GM18519 (cell line): ENCODE data around the gene RMDN2.
"Not testable (repeated sequence)": the region's sequence is repeated elsewhere in the genome, so short reads cannot be mapped to it uniquely, and the experiment has no call there.

Source experiments
- ATAC-seq: cut with Tn5 transposase; IDR thresholded peaks from one replicate; pipeline ENCODE4 v1.9.1; 2021; ENCODE audit warnings: mild to moderate bottlenecking, moderate library complexity; ENCODE audit not compliant: unreplicated experiment, low FRiP score

RMDN2 gene

DNA sequence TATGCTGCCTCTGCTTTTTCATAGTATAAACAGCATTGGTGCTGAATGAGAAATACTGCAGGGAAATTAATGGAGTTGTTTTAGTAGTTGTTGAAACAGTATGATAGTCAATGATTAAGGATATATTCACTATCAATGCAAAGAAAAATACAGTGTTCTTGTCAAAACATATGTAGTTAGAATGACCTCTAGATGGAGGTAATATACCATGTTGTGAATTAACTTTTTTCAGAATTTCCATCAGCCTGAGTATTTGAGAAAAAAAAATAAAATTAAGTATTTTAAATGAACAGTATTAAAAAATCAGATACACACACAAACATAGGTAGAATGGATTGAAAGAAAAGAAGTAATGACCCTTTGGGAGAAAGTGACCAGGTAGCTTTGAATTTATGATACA is 59.5 kb downstream of the RMDN2 start:
- no peak for ATAC-seq

DNA sequence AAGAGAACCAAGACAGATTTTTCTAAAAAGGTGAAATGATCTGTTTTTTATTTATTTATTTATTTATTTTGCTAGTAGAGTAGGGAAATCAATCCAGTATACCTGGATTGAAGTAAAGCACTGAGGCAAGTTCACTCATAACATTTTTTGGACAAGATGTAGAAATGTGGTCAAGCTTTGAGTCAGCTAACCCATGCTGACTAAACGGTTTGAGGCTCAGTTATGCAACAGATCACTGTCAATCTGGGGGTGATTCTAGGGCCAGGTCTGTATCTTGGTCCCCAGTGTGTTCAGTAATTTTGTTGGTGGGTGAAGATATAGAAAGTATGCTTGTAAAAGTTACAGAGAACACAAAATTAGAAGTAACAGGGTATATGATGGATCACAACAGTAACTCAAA is 60.2 kb downstream of the RMDN2 start:
- ATAC-seq, result no peak

DNA sequence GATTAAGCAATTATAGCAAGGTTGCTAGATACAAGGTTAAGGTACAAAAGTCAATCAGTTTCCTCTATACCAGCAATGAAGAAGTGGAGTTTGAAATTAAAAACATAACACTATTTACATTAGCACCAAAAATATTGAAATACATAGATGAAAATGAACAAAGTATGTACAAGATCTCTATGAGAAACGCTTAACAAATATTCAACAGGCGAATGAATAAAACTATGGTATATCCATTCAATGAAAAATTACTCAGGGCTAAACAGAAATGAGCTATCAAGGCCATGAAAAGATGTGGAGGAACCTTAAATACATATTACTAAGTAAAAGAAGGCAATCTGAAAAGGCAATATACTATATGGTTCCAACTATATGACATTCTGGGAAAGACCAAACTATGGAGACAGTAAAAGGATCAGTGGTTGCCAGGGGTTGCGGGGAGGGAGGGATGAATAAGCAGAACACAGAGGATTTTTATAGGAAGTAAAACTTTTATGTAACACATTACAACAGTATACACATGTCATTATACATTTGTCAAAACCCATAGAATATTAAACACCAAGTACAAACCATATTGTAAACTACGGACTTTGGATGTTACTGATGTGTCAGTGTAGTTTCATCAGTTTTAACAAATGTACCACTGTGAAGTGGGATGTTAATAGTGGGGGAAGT is 62.1 kb downstream of the RMDN2 start:
- ATAC-seq, result no peak

DNA sequence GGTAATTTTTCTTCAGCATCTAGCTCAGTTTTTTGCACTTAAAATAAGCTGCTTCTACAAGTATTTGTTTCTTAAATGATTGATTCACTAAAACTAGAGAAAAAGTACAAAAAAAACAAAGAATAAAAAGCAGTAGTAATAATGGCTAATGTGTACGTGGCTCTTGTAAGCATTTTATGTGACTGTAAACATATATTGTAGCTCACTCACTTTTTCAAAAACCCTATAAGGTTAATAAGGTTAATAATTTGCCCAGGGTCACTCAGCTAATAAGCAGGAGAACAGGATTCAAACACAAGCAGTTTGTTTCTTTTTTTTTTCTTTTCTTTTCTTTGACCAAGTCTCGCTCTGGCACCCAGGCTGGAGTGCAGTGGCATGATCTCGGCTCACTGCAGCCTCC is 67.5 kb downstream of the RMDN2 start:
- ATAC-seq, result no peak

DNA sequence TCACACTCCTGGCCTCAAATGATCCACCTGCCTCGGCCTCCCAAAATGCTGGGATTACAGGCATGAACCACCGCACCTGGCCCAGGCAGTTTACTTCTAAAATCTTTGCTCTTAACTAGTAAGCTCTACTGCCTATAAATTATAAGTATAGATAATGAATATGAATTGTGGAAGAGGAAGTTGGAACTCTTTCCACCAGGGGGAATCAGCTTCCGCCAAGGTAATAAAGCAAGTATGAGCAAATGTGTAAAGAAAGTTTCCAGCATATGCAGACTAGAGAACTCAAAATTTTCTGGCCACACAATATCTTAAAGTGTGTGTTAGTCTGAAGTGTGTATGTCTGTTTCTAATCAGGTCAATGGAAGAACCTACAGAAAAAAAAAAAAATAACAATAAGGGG is 68.1 kb downstream of the RMDN2 start:
- no peak for ATAC-seq

DNA sequence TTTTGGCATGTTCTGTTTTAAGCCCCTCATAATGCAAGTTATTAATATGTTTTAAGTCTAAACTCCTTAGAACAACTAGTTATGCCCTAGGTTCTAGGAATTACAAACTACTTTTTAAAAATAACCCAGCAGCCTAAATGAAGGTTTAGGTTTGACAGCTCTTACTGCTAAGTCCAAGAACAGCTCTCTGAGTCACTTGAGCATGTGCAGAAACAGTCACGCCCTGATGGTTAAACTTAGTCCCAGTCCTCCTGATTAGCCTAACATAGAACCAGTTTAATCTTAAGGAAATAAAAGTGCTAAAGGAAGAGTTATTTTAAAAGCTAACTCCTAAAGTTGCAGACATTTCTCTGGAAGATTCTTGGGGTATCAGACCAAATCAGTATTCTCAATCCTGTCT is 72.5 kb downstream of the RMDN2 start:
- no peak for ATAC-seq

DNA sequence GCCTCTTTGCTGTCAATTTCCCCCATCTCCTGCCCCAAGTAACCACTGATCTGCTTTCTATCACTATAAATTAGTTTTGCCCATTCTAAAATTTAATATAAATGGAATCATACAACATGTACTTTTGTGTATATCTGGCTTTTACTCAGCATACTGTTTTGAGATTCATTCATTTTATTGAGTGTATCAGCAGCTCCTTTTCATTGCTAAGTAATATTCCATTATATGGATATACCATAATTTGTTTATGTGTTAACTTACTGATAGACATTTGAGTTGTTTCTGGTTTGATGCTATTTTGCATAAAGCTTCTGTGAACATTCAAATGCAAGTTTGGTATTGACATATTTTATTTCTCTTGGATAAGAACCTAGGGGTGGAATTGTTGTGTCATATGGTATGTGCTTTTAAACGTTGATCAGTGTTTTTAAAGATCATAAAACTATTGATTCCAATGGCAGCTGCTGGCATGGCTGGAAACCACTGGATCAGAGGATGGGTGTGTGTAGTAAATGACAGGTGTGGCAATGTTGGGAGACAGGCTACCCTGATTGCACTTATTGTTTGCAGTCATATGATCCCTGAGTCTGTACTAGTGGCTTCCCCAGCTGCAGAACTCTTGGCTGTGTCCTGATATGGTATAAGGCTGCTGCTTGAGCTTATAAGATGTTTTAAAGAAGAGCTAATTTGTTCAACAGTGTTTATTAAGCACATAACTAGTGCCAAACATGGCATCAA is 75.6 kb downstream of the RMDN2 start:
- ATAC-seq, result no peak

DNA sequence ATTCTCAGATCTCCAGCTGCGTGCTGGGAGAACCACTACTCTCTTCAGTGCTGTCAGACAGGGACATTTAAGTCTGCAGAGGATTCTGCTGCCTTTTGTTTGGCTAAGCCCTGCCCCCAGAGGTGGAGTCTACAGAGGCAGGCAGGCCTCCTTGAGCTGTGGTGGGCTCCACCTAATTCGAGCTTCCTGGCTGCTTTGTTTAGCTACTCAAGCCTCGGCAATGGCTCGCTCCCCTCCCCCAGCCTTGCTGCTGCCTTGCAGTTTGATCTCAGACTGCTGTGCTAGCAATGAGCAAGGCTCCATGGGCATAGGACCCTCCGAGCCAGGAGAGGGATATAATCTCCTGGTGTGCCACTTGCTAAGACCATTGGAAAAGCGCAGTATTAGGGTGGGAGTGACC is 85.1 kb downstream of the RMDN2 start:
- ATAC-seq, result not testable (repeated sequence)

DNA sequence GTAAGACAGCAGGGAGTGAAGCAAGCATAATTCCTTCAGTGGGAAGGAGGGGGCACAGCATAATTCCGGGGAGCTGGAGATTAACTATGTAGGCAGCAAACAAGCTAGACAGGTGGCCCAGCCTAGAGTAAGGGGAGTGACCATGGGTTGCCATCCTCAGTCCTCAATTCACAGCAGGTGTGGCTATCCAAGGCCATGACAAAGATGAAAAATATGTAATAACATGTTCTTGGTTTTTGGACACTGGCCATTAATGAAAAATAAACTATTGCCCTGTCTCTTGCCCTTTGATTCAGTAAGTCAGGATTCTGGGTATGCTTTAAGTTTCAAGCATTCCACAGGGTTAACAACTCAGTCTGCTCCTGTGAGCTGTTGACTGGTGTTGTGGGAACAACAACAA is 85.9 kb downstream of the RMDN2 start:
- ATAC-seq, result no peak

DNA sequence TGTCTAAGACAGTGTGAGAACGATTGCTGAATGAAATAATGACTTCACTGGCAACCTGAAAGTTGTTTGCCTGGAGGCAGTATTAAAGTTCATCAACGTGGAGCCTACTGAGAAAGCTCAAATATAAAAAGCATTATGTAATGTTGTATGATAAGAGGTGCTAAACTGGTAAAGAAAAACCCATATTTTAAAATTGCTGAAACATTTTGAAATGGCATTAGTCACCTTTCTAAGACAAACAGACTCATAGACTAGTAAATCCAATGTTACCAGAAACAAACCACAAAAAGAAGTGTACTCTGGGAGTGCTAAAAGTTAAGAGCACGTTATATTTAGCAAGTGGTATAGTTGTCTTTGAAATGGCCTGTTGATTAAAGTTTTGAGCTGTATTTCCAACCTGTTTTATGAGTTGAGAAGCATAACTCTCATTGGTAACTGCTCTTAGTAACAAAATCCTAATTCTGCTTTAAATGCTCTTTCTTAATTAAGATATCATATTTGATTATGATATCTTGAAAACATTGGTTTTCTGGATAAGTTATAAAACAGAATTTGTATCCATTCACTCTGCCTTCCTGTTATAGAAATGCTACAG is 88.2 kb downstream of the RMDN2 start:
- ATAC-seq, result no peak

DNA sequence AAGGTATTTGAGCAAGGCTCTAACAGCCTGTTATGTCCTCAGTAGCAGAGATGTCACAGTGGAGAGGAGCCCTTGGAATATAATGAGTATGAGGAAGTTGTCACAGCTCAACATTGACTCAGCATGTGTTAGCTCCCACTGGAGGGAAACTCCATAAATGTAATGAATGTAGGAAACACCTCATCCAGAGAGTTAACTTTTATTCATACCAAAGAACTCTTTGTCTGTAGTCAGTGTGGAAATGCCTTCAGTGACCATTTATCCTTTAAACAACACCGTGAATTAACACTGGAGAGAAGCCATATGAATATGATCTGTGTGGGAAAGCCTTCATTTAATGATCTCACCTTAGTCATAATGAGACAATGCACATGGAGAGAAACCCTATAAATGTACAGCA is 91.1 kb downstream of the RMDN2 start:
- ATAC-seq, result no peak

DNA sequence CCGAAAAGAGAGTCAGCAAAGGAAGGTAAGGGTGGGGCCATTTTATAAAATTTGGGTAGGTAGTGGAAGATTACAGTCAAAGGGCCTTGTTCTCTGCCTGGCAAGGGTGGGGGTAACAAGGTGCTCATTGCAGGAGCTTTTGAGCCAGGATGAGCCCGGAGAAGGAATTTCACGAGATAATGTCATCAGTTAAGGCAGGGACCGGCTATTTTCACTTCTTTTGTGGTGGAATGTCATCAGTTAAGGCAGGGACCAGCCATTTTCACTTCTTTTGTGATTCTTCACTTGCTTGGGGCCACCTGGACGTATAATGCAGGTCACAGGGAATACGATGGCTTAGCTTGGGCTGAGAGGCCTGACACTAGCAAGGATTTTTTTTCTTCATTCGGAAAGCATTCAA is 92.7 kb downstream of the RMDN2 start:
- no peak for ATAC-seq

DNA sequence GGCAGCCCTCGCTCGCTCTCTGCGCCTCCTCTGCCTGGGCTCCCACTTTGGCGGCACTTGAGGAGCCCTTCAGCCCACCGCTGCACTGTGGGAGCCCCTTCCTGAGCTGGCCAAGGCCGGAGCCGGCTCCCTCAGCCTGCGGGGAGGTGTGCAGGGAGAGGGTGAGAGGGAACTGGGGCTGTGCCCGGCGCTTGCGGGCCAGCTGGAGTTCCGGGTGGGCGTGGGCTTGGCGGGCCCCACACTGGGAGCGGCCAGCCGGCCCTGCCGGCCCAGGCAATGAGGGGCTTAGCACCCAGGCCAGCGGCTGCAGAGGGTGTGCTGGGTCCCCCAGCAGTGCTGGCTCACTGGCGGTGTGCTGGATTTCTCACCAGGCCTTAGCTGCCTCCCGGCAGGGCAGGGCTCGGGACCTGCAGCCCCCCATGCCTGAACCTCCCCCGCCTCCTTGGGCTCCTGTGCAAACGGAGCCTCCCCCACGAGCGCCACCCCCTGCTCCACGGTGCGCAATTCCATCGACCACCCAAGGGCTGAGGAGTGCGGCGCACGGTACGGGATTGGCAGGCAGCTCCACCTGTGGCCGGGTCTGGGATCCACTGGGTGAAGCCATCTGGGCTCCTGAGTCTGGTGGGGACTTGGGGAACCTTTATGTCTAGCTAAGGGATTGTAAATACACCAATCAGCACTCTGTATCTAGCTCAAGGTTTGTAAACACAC is 95.4 kb downstream of the RMDN2 start:
- not testable (repeated sequence) for ATAC-seq

DNA sequence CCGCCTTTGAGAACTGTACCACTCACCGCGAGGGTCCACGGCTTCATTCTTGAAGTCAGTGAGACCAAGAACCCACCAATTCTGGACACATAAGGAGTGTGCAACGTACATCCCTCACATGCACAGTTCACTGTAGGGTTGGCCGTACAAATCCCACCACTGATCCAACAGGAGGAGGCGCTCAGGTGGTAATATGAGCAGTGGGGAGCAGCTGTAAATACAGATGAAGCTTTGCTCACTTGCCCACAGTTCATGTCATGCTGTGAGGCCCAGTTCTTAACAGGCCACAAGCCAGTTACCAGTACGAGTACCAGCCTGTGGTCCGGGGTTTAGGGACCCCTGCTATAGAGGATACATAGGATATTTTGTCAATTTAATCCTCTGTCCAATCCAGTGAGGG is 96.5 kb downstream of the RMDN2 start:
- no peak for ATAC-seq

DNA sequence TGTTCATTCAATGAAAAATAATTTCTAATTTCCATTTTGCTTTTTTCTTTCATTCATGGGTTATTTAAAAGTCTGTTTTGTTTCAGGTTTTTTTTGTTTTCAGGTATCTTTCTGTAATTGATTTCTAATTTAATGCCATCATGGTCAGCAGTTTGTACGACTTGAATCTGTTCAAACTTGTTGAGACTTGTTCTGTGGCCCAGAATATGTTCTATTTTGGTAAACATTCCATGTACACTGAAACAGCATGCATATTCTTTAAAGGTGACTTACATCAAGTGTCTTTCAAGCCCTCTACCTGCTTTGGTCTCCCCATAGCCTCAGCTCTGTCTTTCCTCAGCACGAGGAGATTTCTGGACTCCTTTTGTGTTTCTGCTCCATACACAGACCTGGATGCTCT is 101.8 kb downstream of the RMDN2 start:
- no peak for ATAC-seq

DNA sequence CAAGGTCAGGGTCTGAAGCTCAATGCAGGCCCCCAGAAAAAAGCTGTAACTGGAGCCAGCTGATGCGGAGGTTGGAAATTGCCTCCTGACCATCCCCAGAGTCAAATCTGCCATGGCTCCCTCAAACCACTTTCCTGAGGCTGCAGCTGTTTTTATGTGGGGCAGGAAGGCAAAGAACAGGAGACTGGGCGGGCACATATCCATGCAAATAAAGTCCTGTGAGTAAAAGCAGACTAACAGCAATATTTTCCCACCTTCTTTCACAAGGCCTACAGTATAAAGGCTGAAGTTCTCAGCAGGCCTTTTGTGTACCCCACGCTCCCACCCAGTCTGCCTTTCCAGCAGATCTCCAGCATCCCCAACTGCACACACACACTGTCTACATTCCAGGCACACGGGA is 103.7 kb downstream of the RMDN2 start:
- no peak for ATAC-seq

DNA sequence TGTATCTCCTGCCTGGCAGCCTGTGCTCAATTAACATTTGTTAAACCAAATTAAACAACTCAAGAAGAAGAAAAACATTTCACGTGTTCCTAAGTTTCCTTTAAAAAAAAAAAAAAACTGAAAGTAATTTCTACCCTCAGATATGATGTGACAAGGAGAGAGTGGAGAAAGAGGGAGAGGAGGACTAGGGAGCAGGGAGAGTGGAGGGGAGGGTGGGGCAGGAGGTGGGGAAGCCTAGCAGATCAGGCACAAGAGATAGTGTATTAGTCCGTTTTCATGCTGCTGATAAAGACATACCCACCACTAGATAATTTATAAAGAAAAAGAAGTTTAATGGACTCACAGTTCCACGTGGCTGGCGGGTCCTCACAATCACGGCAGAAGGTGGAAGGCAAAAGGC is 104.4 kb downstream of the RMDN2 start:
- no peak for ATAC-seq

DNA sequence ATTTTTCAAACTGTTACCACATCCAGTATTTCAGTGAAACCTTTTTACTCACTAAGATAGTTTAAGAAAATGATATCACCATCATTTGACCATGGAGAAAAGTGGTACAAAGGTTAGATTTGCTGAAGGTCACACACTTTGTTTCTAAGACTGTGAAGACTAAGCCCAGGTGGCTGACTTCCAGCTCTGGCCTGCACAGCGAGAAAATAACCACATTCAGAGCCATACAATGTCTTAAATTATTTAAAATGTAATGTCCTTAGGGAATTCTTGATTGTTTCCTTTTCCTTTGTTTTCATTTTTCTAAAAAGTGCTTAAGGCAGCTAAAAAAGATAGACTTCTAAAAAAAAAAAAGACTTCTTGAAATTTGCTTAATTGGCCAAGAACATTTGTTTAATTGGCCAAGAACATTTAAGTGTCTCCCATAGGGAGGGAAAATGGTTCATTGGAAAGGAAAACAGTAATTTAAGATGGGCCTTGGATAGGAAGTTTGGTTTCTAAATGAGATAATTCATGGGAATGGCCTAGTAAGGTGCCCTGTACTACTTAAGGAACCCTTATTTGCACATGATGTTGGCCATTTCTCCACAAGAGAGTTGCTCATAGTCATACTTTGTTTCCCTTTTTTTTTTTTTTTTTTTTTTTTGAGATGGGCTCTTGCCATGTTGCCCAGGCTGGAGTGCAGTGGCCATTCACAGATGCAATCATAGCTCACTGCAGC is 105.7 kb downstream of the RMDN2 start:
- no peak for ATAC-seq

DNA sequence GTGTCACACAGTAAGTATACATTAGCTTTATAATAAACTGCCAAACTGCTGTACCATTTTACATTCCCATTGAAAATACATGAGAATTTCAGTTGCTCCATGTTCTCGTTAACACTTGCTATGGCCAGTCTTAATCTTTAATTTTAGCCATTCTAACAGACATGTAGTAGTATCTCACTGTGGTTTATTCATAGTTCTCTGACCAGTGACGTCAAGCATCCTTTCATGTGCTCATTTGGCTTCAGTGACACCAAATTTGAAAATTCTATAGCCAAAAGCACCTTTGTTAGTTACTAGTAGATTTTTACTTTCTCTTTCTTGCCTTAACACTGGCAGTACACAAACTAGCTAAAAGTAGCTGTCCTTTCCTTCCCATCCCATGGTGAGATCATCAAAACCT is 107.9 kb downstream of the RMDN2 start:
- ATAC-seq, result no peak

DNA sequence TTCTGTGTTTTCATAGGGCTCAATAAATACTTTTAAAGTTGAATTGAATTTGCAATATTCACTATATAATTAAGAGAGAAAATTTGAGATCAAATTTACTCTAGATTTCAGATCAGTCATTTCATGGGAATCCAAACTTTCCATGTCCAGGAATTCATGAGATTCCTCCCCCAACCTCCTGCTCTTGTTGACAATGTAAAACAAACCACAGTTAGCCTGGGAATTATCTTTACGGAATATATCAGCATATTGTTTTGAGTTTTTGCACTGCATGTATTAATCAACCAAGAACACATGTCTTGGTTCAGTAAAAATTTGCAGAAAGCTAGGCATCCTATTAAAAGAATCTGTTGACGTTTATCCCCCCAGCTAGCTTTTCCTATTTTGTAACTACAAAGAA is 108.6 kb downstream of the RMDN2 start:
- ATAC-seq, result no peak

DNA sequence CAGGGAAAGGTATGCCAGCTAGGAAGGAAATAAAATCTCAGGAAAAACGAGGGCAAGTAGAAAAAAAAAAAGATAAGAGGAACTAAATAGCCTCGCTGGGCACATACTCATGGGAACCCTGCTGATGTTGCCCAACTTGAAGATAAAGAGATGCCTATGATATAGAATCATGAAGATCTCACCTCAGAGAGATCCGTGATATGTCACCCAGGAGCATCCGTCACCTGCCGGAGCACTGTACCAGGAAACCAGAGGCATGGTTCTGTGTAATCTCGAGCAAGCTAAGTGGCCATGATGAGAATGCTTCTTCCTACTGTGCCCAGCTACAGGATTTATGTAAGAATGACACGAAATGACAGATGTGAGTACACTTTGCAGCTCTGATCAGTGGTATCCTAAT is 110.9 kb downstream of the RMDN2 start:
- no peak for ATAC-seq
